HepG2 (cell line): ENCODE results near the gene RDH16. TPM values are rescaled to one million over a fixed set of nuclear protein-coding genes. Genes with fewer than 3 reads are reported as not detected.
A peak's percentile ranks its signal among the peaks of the same experiment; 100 is the strongest.

Experiments used
- EP300 ChIP-seq, 3 experiments: sonication (generic) in 1 of 3; formaldehyde crosslinking in 1 of 3; IDR thresholded peaks; 2 replicates each; pipeline versions ENCODE4 v1.5.1 to v1.6.1; 2011 to 2020; ENCODE audit warnings: low read depth in 2 of 3, low read length in 2 of 3, borderline replicate concordance in 1 of 3, improper control_type of control experiment in 1 of 3, mild to moderate bottlenecking in 1 of 3, missing genetic modification reagents in 1 of 3, moderate library complexity in 1 of 3
- GATAD1 ChIP-seq: IDR thresholded peaks from 2 replicates; pipeline ENCODE4 v1.6.1; 2016; ENCODE audit warnings: missing genetic modification reagents, missing compliant biosample characterization
- KMT2A ChIP-seq: sonication (generic); formaldehyde crosslinking; IDR thresholded peaks from 2 replicates; pipeline ENCODE4 v1.4.0; 2020; ENCODE audit warnings: missing genetic modification reagents
- MAFG ChIP-seq: sonication (generic); formaldehyde crosslinking; IDR thresholded peaks from 2 replicates; pipeline ENCODE4 v1.5.1; 2020; ENCODE audit warnings: mild to moderate bottlenecking, missing genetic modification reagents
- NR2C2 ChIP-seq: sonication (generic); formaldehyde crosslinking; IDR thresholded peaks from 2 replicates; pipeline ENCODE4 v1.4.0; 2020; ENCODE audit warnings: missing genetic modification reagents, mild to moderate bottlenecking, moderate library complexity, borderline replicate concordance
- NR2F1 ChIP-seq, 2 experiments: fragments of 450-650 bp in 1 of 2; formaldehyde crosslinking in 1 of 2; IDR thresholded peaks; 2 replicates each; pipeline versions ENCODE4 v1.5.0 to v1.6.1; 2016 to 2020; ENCODE audit warnings: mild to moderate bottlenecking in 1 of 2, missing compliant biosample characterization in 1 of 2, missing genetic modification reagents in 1 of 2, moderate library complexity in 1 of 2
- PHF8 ChIP-seq: sonication (generic); formaldehyde crosslinking; IDR thresholded peaks from 2 replicates; pipeline ENCODE4 v1.5.0; 2020; ENCODE audit warnings: missing genetic modification reagents
- SMC3 ChIP-seq: IDR thresholded peaks from 2 replicates; pipeline ENCODE4 v1.6.1; 2011; ENCODE audit warnings: low read length, improper control_type of control experiment
- SP2 ChIP-seq: sonication (generic); formaldehyde crosslinking; IDR thresholded peaks from 2 replicates; pipeline ENCODE4 v1.5.1; 2020; ENCODE audit warnings: mild to moderate bottlenecking, missing genetic modification reagents
- TCF7 ChIP-seq: sonication (generic); IDR thresholded peaks from 2 replicates; pipeline ENCODE4 v1.6.1; 2016; ENCODE audit warnings: antibody characterized with exemption, low read depth
- TRIM24 ChIP-seq: sonication (generic); formaldehyde crosslinking; IDR thresholded peaks from 2 replicates; pipeline ENCODE4 v1.8.0; 2022; ENCODE audit warnings: mild to moderate bottlenecking, missing genetic modification reagents
- ZBTB42 ChIP-seq: sonication (generic); formaldehyde crosslinking; IDR thresholded peaks from 2 replicates; pipeline ENCODE4 v1.5.0; 2020; ENCODE audit warnings: mild to moderate bottlenecking, missing genetic modification reagents
- ZFP1 ChIP-seq: IDR thresholded peaks from 2 replicates; pipeline ENCODE4 v1.6.1; 2016
- ZMYM3 ChIP-seq: sonication (generic); formaldehyde crosslinking; IDR thresholded peaks from 2 replicates; pipeline ENCODE4 v1.5.1; 2020; ENCODE audit warnings: mild to moderate bottlenecking, missing genetic modification reagents
- ZNF556 ChIP-seq: sonication (generic); formaldehyde crosslinking; IDR thresholded peaks from 2 replicates; pipeline ENCODE4 v1.4.0; 2020; ENCODE audit warnings: mild to moderate bottlenecking, missing genetic modification reagents, borderline replicate concordance
- ZNF564 ChIP-seq: sonication (generic); formaldehyde crosslinking; IDR thresholded peaks from 2 replicates; pipeline ENCODE4 v1.8.1; 2023; ENCODE audit warnings: mild to moderate bottlenecking, missing genetic modification reagents
- ZNF703 ChIP-seq: sonication (generic); formaldehyde crosslinking; IDR thresholded peaks from 2 replicates; pipeline ENCODE4 v1.5.1; 2020; ENCODE audit warnings: missing genetic modification reagents, mild to moderate bottlenecking, moderate library complexity, borderline replicate concordance
- ZNF816 ChIP-seq: sonication (generic); formaldehyde crosslinking; IDR thresholded peaks from 2 replicates; pipeline ENCODE4 v1.8.0; 2022; ENCODE audit warnings: missing genetic modification reagents, mild to moderate bottlenecking, borderline replicate concordance
- ZNF850 ChIP-seq: sonication (generic); formaldehyde crosslinking; conservative IDR thresholded peaks from 2 replicates; pipeline ENCODE4 v1.9.0; 2021; ENCODE audit warnings: mild to moderate bottlenecking, missing genetic modification reagents
- polyA plus RNA-seq, 8 experiments: library from polyadenylated mRNA; depleted of rRNA in 3 of 8; stranded (reverse) in 7 of 8; unstranded in 1 of 8; fragments of >200 nt; fragmentation: Illumina TruSeq in 4 of 8; extraction: Trizol in 4 of 8; gene quantifications; 2 replicates each; pipeline versions ENCODE4 v1.2.1 to v1.2.3, GENCODE V29; 2011 to 2016; ENCODE audit warnings: low read depth in 4 of 8, missing spikeins in 1 of 8, mixed read lengths in 1 of 8; ENCODE audit not compliant: insufficient read depth in 1 of 8
- total RNA-seq, 5 experiments: library from RNA; depleted of rRNA; stranded (reverse); fragments of >200 nt; fragmentation: Illumina TruSeq; extraction: Trizol; gene quantifications; 2 replicates each; pipeline ENCODE4 v1.2.3, GENCODE V29; 2016; ENCODE audit warnings: low read depth in 1 of 5
- TF ChIP-seq, protein P1 (sequence below), 2 experiments: fragments of 450-650 bp in 1 of 2; sonication (generic) in 1 of 2; formaldehyde crosslinking; IDR thresholded peaks; 2 replicates each; pipeline versions ENCODE4 v1.5.0 to v1.8.0; 2020 to 2022; ENCODE audit warnings: mild to moderate bottlenecking in 1 of 2, missing genetic modification reagents in 1 of 2
- TF ChIP-seq, protein P2 (sequence below): IDR thresholded peaks from 2 replicates; pipeline ENCODE4 v1.6.1; 2018; ENCODE audit warnings: missing genetic modification reagents, mild to moderate bottlenecking, missing compliant biosample characterization
- TF ChIP-seq, protein P3 (sequence below): sonication (generic); formaldehyde crosslinking; IDR thresholded peaks from 2 replicates; pipeline ENCODE4 v1.9.0; 2022; ENCODE audit warnings: low read depth, missing genetic modification reagents

Gene RDH16
- total and polyA plus RNA-seq, 2 of the 13 experiments (the other 11 are each of a cell fraction or from before 2014, with no cell fraction given): 0.05 to 0.13 TPM

DNA sequence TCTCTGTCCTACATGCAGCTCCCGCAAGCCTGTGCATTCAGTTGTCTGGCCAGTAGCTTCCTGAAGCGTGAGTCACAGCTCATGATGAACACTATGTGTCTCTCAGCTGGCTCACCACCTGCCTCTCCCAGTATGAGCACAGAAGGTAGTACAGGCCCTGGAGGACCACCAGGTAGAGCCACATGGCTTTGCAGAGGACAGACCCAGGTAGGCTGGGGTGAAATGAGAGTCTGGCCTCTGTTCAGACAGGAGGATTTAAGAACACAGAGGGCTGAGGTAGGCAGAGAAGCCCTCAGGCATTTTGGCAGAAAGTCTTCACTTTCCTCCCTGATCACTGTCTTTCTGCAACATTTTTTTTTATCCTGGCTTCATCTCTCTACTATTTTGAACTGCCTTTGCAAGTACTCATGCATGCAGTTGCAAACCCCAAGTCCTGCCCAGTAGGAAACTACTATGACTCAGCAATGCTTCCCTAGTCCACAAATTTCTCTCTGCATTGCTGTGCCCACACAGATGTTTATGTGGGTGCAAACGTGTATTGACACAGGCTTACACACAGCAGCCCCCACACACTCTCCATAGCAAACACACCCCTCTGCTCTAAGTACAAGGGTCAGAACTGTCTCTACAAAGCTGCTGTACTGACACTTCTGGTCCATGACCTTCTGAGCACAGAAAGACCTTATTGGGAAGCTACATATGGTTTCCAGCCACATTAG lies 15.9 kb downstream of the RDH16 start (continued):
- TF ChIP-seq SMC3: peak; percentile 17; the same call in 1 of the 2 replicates
- TF ChIP-seq NR2F1 (CRISPR knock-in tag; IDR thresholded peaks at IDR 0.05): peak; percentile 58 to 80; a peak in 3 of 4 replicates
- TF ChIP-seq, protein P1, sequence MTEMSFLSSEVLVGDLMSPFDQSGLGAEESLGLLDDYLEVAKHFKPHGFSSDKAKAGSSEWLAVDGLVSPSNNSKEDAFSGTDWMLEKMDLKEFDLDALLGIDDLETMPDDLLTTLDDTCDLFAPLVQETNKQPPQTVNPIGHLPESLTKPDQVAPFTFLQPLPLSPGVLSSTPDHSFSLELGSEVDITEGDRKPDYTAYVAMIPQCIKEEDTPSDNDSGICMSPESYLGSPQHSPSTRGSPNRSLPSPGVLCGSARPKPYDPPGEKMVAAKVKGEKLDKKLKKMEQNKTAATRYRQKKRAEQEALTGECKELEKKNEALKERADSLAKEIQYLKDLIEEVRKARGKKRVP (CRISPR knock-in tag; IDR thresholded peaks at IDR 0.05): peak in 1 of 2 experiments; percentile 62; a peak in 1 of 4 replicates
- peak; percentile 87 for TF ChIP-seq NR2C2
- peak; percentile 74; the same call in 1 of the 2 replicates for TF ChIP-seq ZBTB42
- TF ChIP-seq ZNF556 (CRISPR knock-in tag): peak; percentile 95; the same call in 1 of the 2 replicates
- peak; percentile 93 for TF ChIP-seq MAFG (CRISPR knock-in tag)
- peak; percentile 94 for TF ChIP-seq ZNF816
- TF ChIP-seq, protein P2, sequence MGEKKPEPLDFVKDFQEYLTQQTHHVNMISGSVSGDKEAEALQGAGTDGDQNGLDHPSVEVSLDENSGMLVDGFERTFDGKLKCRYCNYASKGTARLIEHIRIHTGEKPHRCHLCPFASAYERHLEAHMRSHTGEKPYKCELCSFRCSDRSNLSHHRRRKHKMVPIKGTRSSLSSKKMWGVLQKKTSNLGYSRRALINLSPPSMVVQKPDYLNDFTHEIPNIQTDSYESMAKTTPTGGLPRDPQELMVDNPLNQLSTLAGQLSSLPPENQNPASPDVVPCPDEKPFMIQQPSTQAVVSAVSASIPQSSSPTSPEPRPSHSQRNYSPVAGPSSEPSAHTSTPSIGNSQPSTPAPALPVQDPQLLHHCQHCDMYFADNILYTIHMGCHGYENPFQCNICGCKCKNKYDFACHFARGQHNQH (CRISPR knock-in tag): peak; percentile 88
- peak; percentile 81 for TF ChIP-seq ZFP1 (CRISPR knock-in tag)
- TF ChIP-seq TCF7: peak; percentile 48; the same call in 1 of the 2 replicates
- no peak for TF ChIP-seq ZNF850
- TF ChIP-seq SP2 (CRISPR knock-in tag): no peak
- TF ChIP-seq ZMYM3 (CRISPR knock-in tag): peak; percentile 87
- TF ChIP-seq TRIM24 (CRISPR knock-in tag): 0 out of 2 replicates have a peak, but pooled peaks have one; percentile 59
- no peak for TF ChIP-seq ZNF703
- 0 out of 2 replicates have a peak, but pooled peaks have one; percentile 56 for TF ChIP-seq ZNF564 (CRISPR knock-in tag)
- TF ChIP-seq KMT2A (CRISPR knock-in tag): 0 out of 2 replicates have a peak, but pooled peaks have one; percentile 24
- TF ChIP-seq GATAD1 (CRISPR knock-in tag): peak; percentile 76; the same call in 1 of the 2 replicates
- TF ChIP-seq, protein P3, sequence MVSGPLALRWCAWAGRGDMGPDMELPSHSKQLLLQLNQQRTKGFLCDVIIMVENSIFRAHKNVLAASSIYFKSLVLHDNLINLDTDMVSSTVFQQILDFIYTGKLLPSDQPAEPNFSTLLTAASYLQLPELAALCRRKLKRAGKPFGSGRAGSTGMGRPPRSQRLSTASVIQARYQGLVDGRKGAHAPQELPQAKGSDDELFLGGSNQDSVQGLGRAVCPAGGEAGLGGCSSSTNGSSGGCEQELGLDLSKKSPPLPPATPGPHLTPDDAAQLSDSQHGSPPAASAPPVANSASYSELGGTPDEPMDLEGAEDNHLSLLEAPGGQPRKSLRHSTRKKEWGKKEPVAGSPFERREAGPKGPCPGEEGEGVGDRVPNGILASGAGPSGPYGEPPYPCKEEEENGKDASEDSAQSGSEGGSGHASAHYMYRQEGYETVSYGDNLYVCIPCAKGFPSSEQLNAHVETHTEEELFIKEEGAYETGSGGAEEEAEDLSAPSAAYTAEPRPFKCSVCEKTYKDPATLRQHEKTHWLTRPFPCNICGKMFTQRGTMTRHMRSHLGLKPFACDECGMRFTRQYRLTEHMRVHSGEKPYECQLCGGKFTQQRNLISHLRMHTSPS (CRISPR knock-in tag): peak; percentile 85
- TF ChIP-seq PHF8 (CRISPR knock-in tag): peak; percentile 39; the same call in 1 of the 2 replicates
- peak; percentile 80 to 93 for TF ChIP-seq EP300 (IDR thresholded peaks at IDR 0.05; ENCODE audit: low read depth in 2 of 2, low read length in 2 of 2)
- peak; percentile 92 for TF ChIP-seq EP300 (CRISPR knock-in tag; IDR thresholded peaks at IDR 0.05; ENCODE audit: borderline replicate concordance)
